GM18508 (cell line): Measurements from ENCODE around the gene RABL6.
"Not testable (repeated sequence)": the region's sequence is repeated elsewhere in the genome, so short reads cannot be mapped to it uniquely, and the experiment has no call there.

Experiments used
- ATAC-seq: cut with Tn5 transposase; IDR thresholded peaks from one replicate; pipeline ENCODE4 v1.9.1; 2021; ENCODE audit warnings: moderate number of reproducible peaks; ENCODE audit not compliant: insufficient read depth, unreplicated experiment

The RABL6 gene

GRCh38 chr9:136867917-136868316 lies 60.2 kb downstream of the RABL6 start:
- no peak for ATAC-seq

GRCh38 chr9:136868644-136869043 lies 60.9 kb downstream of the RABL6 start:
- ATAC-seq, result no peak

GRCh38 chr9:136869611-136870010 lies 61.9 kb downstream of the RABL6 start:
- not testable (repeated sequence) for ATAC-seq

GRCh38 chr9:136875155-136875554 lies 67.4 kb downstream of the RABL6 start:
- ATAC-seq, result no peak

GRCh38 chr9:136876476-136876875 lies 68.7 kb downstream of the RABL6 start:
- no peak for ATAC-seq

- no peak for ATAC-seq
These were observed 72.9 kb downstream of the RABL6 start for GRCh38 chr9:136880651-136881050.

- no peak for ATAC-seq
These were observed 74.0 kb downstream of the RABL6 start for GRCh38 chr9:136881691-136882108.

GRCh38 chr9:136882109-136882946 lies 74.6 kb downstream of the RABL6 start:
- ATAC-seq, result no peak

GRCh38 chr9:136882947-136883283 lies 75.2 kb downstream of the RABL6 start:
- not testable (repeated sequence) for ATAC-seq

GRCh38 chr9:136883670-136884069 lies 75.9 kb downstream of the RABL6 start:
- not testable (repeated sequence) for ATAC-seq

- ATAC-seq, result peak; percentile 49
These were observed 78.3 kb downstream of the RABL6 start, which contains the start of gene TRAF2 for GRCh38 chr9:136885950-136886578. TRAF2 (plus strand) TSS chr9:136886516; CDS start chr9:136898741, 12,225 bp downstream.

- peak; percentile 4 for ATAC-seq
These were observed 79.2 kb downstream of the RABL6 start for GRCh38 chr9:136886610-136887597.

- no peak for ATAC-seq
These were observed 80.7 kb downstream of the RABL6 start for GRCh38 chr9:136888454-136888853.

GRCh38 chr9:136889858-136890257 lies 82.1 kb downstream of the RABL6 start:
- ATAC-seq, result no peak

- no peak for ATAC-seq
These were observed 82.9 kb downstream of the RABL6 start for GRCh38 chr9:136890661-136891060.
